H1 (cell line): ENCODE data around the gene FOXS1. TPM values are rescaled to one million over a fixed set of nuclear protein-coding genes. Genes with fewer than 3 reads are reported as not detected.

Experiments used
- CTCF ChIA-PET: fragments of 300-600 bp; sonication (Branson Sonifier 250); formaldehyde crosslinking; loops from one replicate; lab custom pipeline; 2021; ENCODE audit not compliant: partially characterized antibody; lab: Charles Lee
- POLR2A ChIA-PET: fragments of 300-600 bp; sonication (Branson Sonifier 250); formaldehyde crosslinking; loops from one replicate; lab custom pipeline; 2021; ENCODE audit warnings: inconsistent platforms; ENCODE audit not compliant: partially characterized antibody; lab: Charles Lee
- DNase-seq, 2 experiments: peaks; one replicate each; pipeline versions ENCODE4 v3.0.0 to v3.0.0-alpha.2; 2010 to 2022; ENCODE audit warnings: low spot score in 2 of 2, low read depth in 1 of 2, mixed read lengths in 1 of 2
- FAIRE-seq: peaks from 2 replicates; lab custom pipeline; 2011; peaks lifted over from hg19 to GRCh38; lab: Jason Lieb, UNC
- H2AFZ ChIP-seq: 2 replicates; pipeline ENCODE4 v1.8.1; 2012; ENCODE audit warnings: low read length, inconsistent platforms
- H2AK5ac ChIP-seq: 2 replicates; pipeline ENCODE4 v1.6.1; 2013; ENCODE audit warnings: low read depth, low read length
- H2BK120ac ChIP-seq: replicated peaks from 2 replicates; pipeline ENCODE3; 2013; ENCODE audit warnings: low read depth, low read length, inconsistent platforms
- H2BK12ac ChIP-seq: 2 replicates; pipeline ENCODE4 v1.6.1; 2013; ENCODE audit warnings: low read depth, low read length
- H2BK15ac ChIP-seq: 2 replicates; pipeline ENCODE4 v1.6.1; 2013; ENCODE audit warnings: low read length
- H2BK20ac ChIP-seq: 2 replicates; pipeline ENCODE4 v1.6.1; 2013; ENCODE audit warnings: low read length
- H2BK5ac ChIP-seq: 2 replicates; pipeline ENCODE4 v1.6.1; 2013; ENCODE audit warnings: low read depth, low read length
- H3K14ac ChIP-seq: 2 replicates; pipeline ENCODE4 v1.6.1; 2013; ENCODE audit warnings: inconsistent platforms; ENCODE audit not compliant: insufficient read length
- H3K18ac ChIP-seq: 2 replicates; pipeline ENCODE4 v1.6.1; 2013; ENCODE audit warnings: low read length; ENCODE audit errors: extremely low read depth
- H3K23ac ChIP-seq: 2 replicates; pipeline ENCODE4 v1.6.1; 2013; ENCODE audit warnings: inconsistent platforms; ENCODE audit not compliant: insufficient read length
- H3K23me2 ChIP-seq: 2 replicates; pipeline ENCODE4 v1.6.1; 2013; ENCODE audit warnings: low read depth, low read length
- H3K27ac ChIP-seq: 2 replicates; pipeline ENCODE4 v1.6.1; 2011; ENCODE audit warnings: low read depth, low read length, inconsistent platforms
- H3K27me3 ChIP-seq, 4 experiments: replicated peaks in 1 of 4; 1 replicate in 1 of 4; 2 replicates in 3 of 4; pipeline versions ENCODE4 v1.6.1 to v1.8.1; 2011 to 2013; ENCODE audit warnings: low read length in 3 of 4, mild to moderate bottlenecking in 3 of 4, inconsistent platforms in 2 of 4, mixed read lengths in 2 of 4, moderate library complexity in 1 of 4; ENCODE audit not compliant: control insufficient read depth in 3 of 4, insufficient read depth in 3 of 4; ENCODE audit errors: extremely low read depth in 1 of 4
- H3K36me3 ChIP-seq, 4 experiments: 2 replicates each; pipeline versions ENCODE4 v1.6.1 to v1.8.1; 2011 to 2013; ENCODE audit warnings: mild to moderate bottlenecking in 4 of 4, low read length in 3 of 4, moderate library complexity in 2 of 4, control low read depth in 1 of 4, inconsistent platforms in 1 of 4; ENCODE audit not compliant: insufficient read depth in 4 of 4, control insufficient read depth in 2 of 4
- H3K4ac ChIP-seq: replicated peaks from 2 replicates; pipeline ENCODE3; 2013; ENCODE audit warnings: low read length, low read depth, mixed read lengths, inconsistent platforms; ENCODE audit not compliant: insufficient read length
- H3K4me1 ChIP-seq, 4 experiments: replicated peaks in 1 of 4; 1 replicate in 1 of 4; 2 replicates in 3 of 4; pipeline versions ENCODE4 v1.6.1 to v1.8.1; 2011 to 2013; ENCODE audit warnings: low read length in 3 of 4, inconsistent platforms in 2 of 4, mixed read lengths in 1 of 4; ENCODE audit not compliant: insufficient read depth in 4 of 4, control insufficient read depth in 3 of 4
- H3K4me2 ChIP-seq, 2 experiments: 2 replicates each; pipeline versions ENCODE4 v1.6.1 to v1.8.1; 2011 to 2013; ENCODE audit warnings: low read depth in 2 of 2, low read length in 2 of 2, control low read depth in 1 of 2, inconsistent platforms in 1 of 2, mild to moderate bottlenecking in 1 of 2; ENCODE audit not compliant: insufficient read depth in 1 of 2
- H3K4me3 ChIP-seq, 4 experiments: fragments of 200-600, 300-600 bp in 1 of 4; sonication (generic), shearing (Covaris generic), sonication (Bioruptor Twin) in 1 of 4; 2 replicates each; pipeline versions ENCODE4 v1.5.1 to v1.8.1; 2011 to 2016; ENCODE audit warnings: low read length in 4 of 4, low read depth in 3 of 4, control low read depth in 2 of 4, inconsistent platforms in 2 of 4, mild to moderate bottlenecking in 2 of 4, mixed read lengths in 1 of 4, moderate library complexity in 1 of 4; ENCODE audit not compliant: insufficient read depth in 2 of 4; ENCODE audit errors: extremely low read depth in 1 of 4
- H3K56ac ChIP-seq: replicated peaks from 2 replicates; pipeline ENCODE3; 2013; ENCODE audit warnings: low read depth, mild to moderate bottlenecking, mixed read lengths, low read length, inconsistent platforms; ENCODE audit not compliant: insufficient read length
- H3K79me1 ChIP-seq: 2 replicates; pipeline ENCODE4 v1.6.1; 2013; ENCODE audit warnings: low read depth, low read length, control low read depth
- H3K79me2 ChIP-seq, 2 experiments: 2 replicates each; pipeline versions ENCODE4 v1.6.1 to v1.8.1; 2012 to 2013; ENCODE audit warnings: low read length in 2 of 2, mild to moderate bottlenecking in 2 of 2, inconsistent platforms in 1 of 2; ENCODE audit not compliant: insufficient read depth in 2 of 2, control insufficient read depth in 1 of 2
- H3K9ac ChIP-seq, 4 experiments: replicated peaks in 1 of 4; 1 replicate in 1 of 4; 2 replicates in 3 of 4; pipeline versions ENCODE4 v1.6.1 to v1.8.1; 2011 to 2013; ENCODE audit warnings: low read depth in 3 of 4, low read length in 3 of 4, control low read depth in 2 of 4, mild to moderate bottlenecking in 2 of 4, moderate library complexity in 2 of 4, inconsistent platforms in 1 of 4; ENCODE audit errors: extremely low read depth in 1 of 4
- H3K9me3 ChIP-seq, 2 experiments: 2 replicates each; pipeline versions ENCODE4 v1.6.1 to v1.8.1; 2012 to 2013; ENCODE audit warnings: mild to moderate bottlenecking in 2 of 2, moderate library complexity in 2 of 2, control low read depth in 1 of 2, inconsistent platforms in 1 of 2, low read depth in 1 of 2, low read length in 1 of 2, mixed read lengths in 1 of 2; ENCODE audit not compliant: insufficient read depth in 2 of 2
- H4K20me1 ChIP-seq, 2 experiments: replicated peaks in 1 of 2; 2 replicates each; pipeline versions ENCODE3 to v1.8.1; 2011 to 2013; ENCODE audit warnings: inconsistent platforms in 2 of 2, low read length in 2 of 2, mild to moderate bottlenecking in 1 of 2; ENCODE audit not compliant: insufficient read depth in 2 of 2, control insufficient read depth in 1 of 2
- H4K5ac ChIP-seq: 2 replicates; pipeline ENCODE4 v1.6.1; 2013; ENCODE audit warnings: low read length, low read depth, mixed read lengths, inconsistent platforms; ENCODE audit not compliant: insufficient read length
- H4K8ac ChIP-seq: 2 replicates; pipeline ENCODE4 v1.8.0; 2013; ENCODE audit warnings: mild to moderate bottlenecking, moderate library complexity, low read length, inconsistent platforms; ENCODE audit not compliant: insufficient read depth; ENCODE audit errors: extremely low read depth
- H4K91ac ChIP-seq: replicated peaks from 2 replicates; pipeline ENCODE3; 2013; ENCODE audit warnings: low read length, mixed read lengths, inconsistent platforms; ENCODE audit not compliant: insufficient read length
- CBX5 ChIP-seq: fragments of 300-800, 300-1000 bp; sonication (generic); IDR thresholded peaks from 2 replicates; pipeline ENCODE4 v1.7.1; 2016; ENCODE audit warnings: antibody characterized with exemption, low read length, low read depth
- CEBPB ChIP-seq: IDR thresholded peaks from 2 replicates; pipeline ENCODE4 v1.6.1; 2012; ENCODE audit warnings: low read depth, low read length
- CREB1 ChIP-seq: IDR thresholded peaks from 2 replicates; pipeline ENCODE4 v1.6.1; 2012; ENCODE audit warnings: inconsistent platforms
- POU5F1 ChIP-seq: IDR thresholded peaks from 2 replicates; pipeline ENCODE4 v1.6.1; 2011; ENCODE audit warnings: low read depth, mild to moderate bottlenecking, low read length, moderate library complexity
- SP2 ChIP-seq: IDR thresholded peaks from 2 replicates; pipeline ENCODE4 v1.6.1; 2012; ENCODE audit warnings: mild to moderate bottlenecking, low read length, inconsistent platforms
- TEAD4 ChIP-seq: IDR thresholded peaks from 2 replicates; pipeline ENCODE4 v1.6.1; 2012; ENCODE audit warnings: low read depth, low read length, inconsistent platforms, mixed read lengths
- ZNF274 ChIP-seq: IDR thresholded peaks from 2 replicates; pipeline ENCODE4 v1.7.0; 2012; ENCODE audit warnings: low read length, borderline replicate concordance; ENCODE audit errors: extremely low read depth
- WGBS, 2 experiments: shearing (Covaris generic) in 1 of 2; methylation state at CpG; one replicate each; pipeline versions ENCODE4 v1.1.6 to v1.1.7; 2013 to 2015; ENCODE audit warnings: low lambda C conversion rate in 2 of 2, mixed read lengths in 2 of 2, inconsistent platforms in 1 of 2, low coverage in 1 of 2, missing lambda C conversion rate in 1 of 2; ENCODE audit not compliant: insufficient replicate concordance in 2 of 2, insufficient coverage in 1 of 2, insufficient read length in 1 of 2; ENCODE audit errors: extremely low coverage in 1 of 2, missing lambda C conversion rate in 1 of 2; 5-methylcytosine and 5-hydroxymethylcytosine counted together
- polyA plus RNA-seq, 7 experiments: library from polyadenylated mRNA; depleted of rRNA in 3 of 7; stranded (reverse) in 5 of 7; unstranded in 2 of 7; fragments of >200 nt in 5 of 7; fragments of 200-250 nt in 2 of 7; gene quantifications; 1 replicate in 5 of 7; 2 replicates in 1 of 7; 4 replicates in 1 of 7; pipeline versions ENCODE4 v1.2.1 to v1.2.3, GENCODE V29; 2011 to 2013; ENCODE audit warnings: missing spikeins in 2 of 7, mixed read lengths in 2 of 7
- total RNA-seq: library from RNA; stranded (reverse); fragmentation: NEBNext Ultra II Directional; extraction: Animal tissue kit (Norgen Biotek cat#: 25700); gene quantifications from 2 replicates; pipeline ENCODE4 v1.2.1, GENCODE V29; 2021

Gene FOXS1
- total and polyA plus RNA-seq, 2 of the 8 experiments (the other 6 are each of a cell fraction or from before 2014, with no cell fraction given), result 0.45 TPM; not detected in 1

- FAIRE-seq, result peak; percentile 32
These were observed 29.8 kb downstream of the FOXS1 start for GRCh38 chr20:31815408-31816188.

More at GRCh38 chr20:31815408-31816188, 29.8 kb downstream of the FOXS1 start:
- Histone ChIP-seq H2BK20ac (no peak overlapping the region), H4K20me1 (no peaks in the 10 kb centered on the region), H2AFZ (peak overlapping the region; percentile 38), H2BK15ac (peak overlapping the region; percentile 9; the same call in 1 of the 2 replicates), H3K27ac (peak overlapping the region; percentile 7; the same call in 1 of the 2 replicates), H3K23ac (no peak overlapping the region), H3K79me1 (no peaks in the 10 kb centered on the region), H3K18ac (no peak overlapping the region; the same call in 1 of the 2 replicates), H3K4ac (no peak overlapping the region), H3K9me3 (no peaks in the 10 kb centered on the region), H2BK120ac (no peak overlapping the region), H4K5ac (no peak overlapping the region), H3K56ac (no peak overlapping the region), H4K91ac (no peak overlapping the region), H3K9ac (no peak overlapping the region; a peak in 1 of 7 replicates), H3K23me2 (no peaks in the 10 kb centered on the region), H3K4me1 (peaks cover 4 to 10% (median 8%) of the 10 kb centered on the region in 4 experiments; a peak in 6 of 7 replicates), H2AK5ac (no peak overlapping the region)
- POLR2A ChIA-PET, result interaction anchor here (1.1 to 1.6 kb wide), 3 partner anchors 15 to 243 kb away, joined by 3 to 5 read pairs (median 3); no protein-coding TSS in a partner anchor
- TF ChIP-seq CBX5 (no peak), TEAD4 (0 out of 2 replicates have a peak, but pooled peaks have one; percentile 14), SP2 (no peak), ZNF274 (no peak), CREB1 (no peak), CEBPB (0 out of 2 replicates have a peak, but pooled peaks have one; percentile 3), POU5F1 (no peak)
- TF ChIP-seq, all 59 proteins: peak for 2
- CTCF ChIA-PET, result interaction anchor here (0.9 to 5.5 kb wide), 10 partner anchors 8 to 202 kb away, joined by 3 to 19 read pairs (median 4); no protein-coding TSS in a partner anchor
- no peak overlapping the region for H2BK12ac ChIP-seq
- H2BK5ac ChIP-seq, result no peak overlapping the region; the same call in 1 of the 2 replicates
- WGBS, 2 experiments, result 82% methylated on average over 9 of the region's 9 CpGs; no CpG with 5 or more reads in 1 of the 2 experiments
- H3K27me3 ChIP-seq, result no peaks in the 10 kb centered on the region
- H3K14ac ChIP-seq, result no peak overlapping the region
- no peak overlapping the region for H4K8ac ChIP-seq
- no peak for DNase-seq
- no peaks in the 10 kb centered on the region for H3K79me2 ChIP-seq
- no peaks in the 10 kb centered on the region for H3K36me3 ChIP-seq
- H3K4me2 ChIP-seq, result peak overlapping the region in 1 of 2 experiments; percentile 0; a peak in 1 of 4 replicates
- peak overlapping the region in 1 of 4 experiments; percentile 2; a peak in 1 of 8 replicates for H3K4me3 ChIP-seq
